ENCODE measurements around the gene TP53TG5. TPM values are rescaled to one million over a fixed set of nuclear protein-coding genes. Genes with fewer than 3 reads are reported as not detected.

TP53TG5 gene
- total RNA-seq, 3 donors from 2014 or later = 1.3 TPM; not detected in 2

GRCh38 chr20:45423700-45424099 lies 45.6 kb upstream of the TP53TG5 start:
- Histone ChIP-seq H3K4me3 (no peak overlapping the region), H3K9me3 (no peaks in the 10 kb centered on the region), H3K27me3 (no peaks in the 10 kb centered on the region), H3K4me1 (peaks cover 0 to 5% of the 10 kb centered on the region in 2 donors), H3K36me3 (no peaks in the 10 kb centered on the region), H3K27ac (no peak overlapping the region)
- TF ChIP-seq, protein P1, sequence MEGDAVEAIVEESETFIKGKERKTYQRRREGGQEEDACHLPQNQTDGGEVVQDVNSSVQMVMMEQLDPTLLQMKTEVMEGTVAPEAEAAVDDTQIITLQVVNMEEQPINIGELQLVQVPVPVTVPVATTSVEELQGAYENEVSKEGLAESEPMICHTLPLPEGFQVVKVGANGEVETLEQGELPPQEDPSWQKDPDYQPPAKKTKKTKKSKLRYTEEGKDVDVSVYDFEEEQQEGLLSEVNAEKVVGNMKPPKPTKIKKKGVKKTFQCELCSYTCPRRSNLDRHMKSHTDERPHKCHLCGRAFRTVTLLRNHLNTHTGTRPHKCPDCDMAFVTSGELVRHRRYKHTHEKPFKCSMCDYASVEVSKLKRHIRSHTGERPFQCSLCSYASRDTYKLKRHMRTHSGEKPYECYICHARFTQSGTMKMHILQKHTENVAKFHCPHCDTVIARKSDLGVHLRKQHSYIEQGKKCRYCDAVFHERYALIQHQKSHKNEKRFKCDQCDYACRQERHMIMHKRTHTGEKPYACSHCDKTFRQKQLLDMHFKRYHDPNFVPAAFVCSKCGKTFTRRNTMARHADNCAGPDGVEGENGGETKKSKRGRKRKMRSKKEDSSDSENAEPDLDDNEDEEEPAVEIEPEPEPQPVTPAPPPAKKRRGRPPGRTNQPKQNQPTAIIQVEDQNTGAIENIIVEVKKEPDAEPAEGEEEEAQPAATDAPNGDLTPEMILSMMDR (IDR thresholded peaks at IDR 0.05) = no peak
- TF ChIP-seq POLR2AphosphoS5 (IDR thresholded peaks at IDR 0.05) (no peak), POLR2A (IDR thresholded peaks at IDR 0.05) (no peak)
- intact Hi-C loops (cut with DNase I; ENCODE audit: low total_unique reads) = loop anchor here (10.0 kb wide), 1 partner anchor 49 kb away; the partner anchor contains the start of gene TP53TG5
- no peak for DNase-seq (ENCODE audit: low spot score in 2 of 2)

DNA sequence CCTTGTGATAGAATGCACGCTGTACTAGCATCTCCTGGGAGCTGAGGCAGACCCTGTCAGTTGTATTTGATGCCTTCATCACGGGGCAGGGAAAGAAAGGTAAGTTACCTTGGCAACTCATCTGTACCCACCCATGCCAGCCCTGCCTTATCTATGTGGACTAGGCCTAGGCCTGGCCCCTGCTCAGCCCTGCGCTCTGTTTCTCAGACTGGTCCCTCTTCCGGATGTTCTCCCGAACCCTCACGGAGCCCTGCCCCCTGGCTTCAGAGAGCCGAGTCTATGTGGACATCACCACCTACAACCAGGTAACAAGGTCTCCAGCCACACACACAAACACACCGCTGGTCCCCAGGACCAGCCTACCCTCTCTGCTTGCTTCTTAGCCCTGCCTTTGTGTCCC lies 42.0 kb upstream of the TP53TG5 start:
- H3K4me1 ChIP-seq = peaks cover 5 to 13% of the 10 kb centered on the region in 2 donors
- DNase-seq (ENCODE audit: low spot score in 2 of 2) = no peak
- no peaks in the 10 kb centered on the region for H3K27me3 ChIP-seq
- H3K36me3 ChIP-seq = no peaks in the 10 kb centered on the region
- intact Hi-C loops (cut with DNase I; ENCODE audit: low total_unique reads) = loop anchor here (10.0 kb wide), 1 partner anchor 45 kb away; the partner anchor contains the start of gene TP53TG5
- H3K9me3 ChIP-seq = no peaks in the 10 kb centered on the region
- peak overlapping the region in 1 of 3 donors; percentile 6 for H3K4me3 ChIP-seq
- TF ChIP-seq, protein P1 (IDR thresholded peaks at IDR 0.05) = no peak
- TF ChIP-seq POLR2AphosphoS5 (IDR thresholded peaks at IDR 0.05) (no peak), POLR2A (IDR thresholded peaks at IDR 0.05) (no peak)
- H3K27ac ChIP-seq = peak overlapping the region; percentile 88 to 96

- peaks cover 5 to 13% of the 10 kb centered on the region in 2 donors for H3K4me1 ChIP-seq
- DNase-seq (ENCODE audit: low spot score in 2 of 2) = peak; percentile 79 to 85
- intact Hi-C loops (cut with DNase I; ENCODE audit: low total_unique reads) = loop anchor here (5.0 to 10.0 kb wide), 2 partner anchors 45 to 697 kb away; partner anchors contain the start of gene TP53TG5
- peak overlapping the region; percentile 88 to 96 for H3K27ac ChIP-seq
- TF ChIP-seq, protein P1 (IDR thresholded peaks at IDR 0.05) = no peak
- TF ChIP-seq POLR2AphosphoS5 (IDR thresholded peaks at IDR 0.05) = peak; percentile 64 to 83 (median 70)
- peak; percentile 30 for TF ChIP-seq POLR2A (IDR thresholded peaks at IDR 0.05)
- no peaks in the 10 kb centered on the region for H3K27me3 ChIP-seq
- no peaks in the 10 kb centered on the region for H3K9me3 ChIP-seq
- peak overlapping the region in 1 of 3 donors; percentile 6 for H3K4me3 ChIP-seq
- no peaks in the 10 kb centered on the region for H3K36me3 ChIP-seq
These were observed 41.3 kb upstream of the TP53TG5 start for GRCh38 chr20:45419188-45420091.

GRCh38 chr20:45416917-45417316 lies 38.8 kb upstream of the TP53TG5 start:
- no peaks in the 10 kb centered on the region for H3K9me3 ChIP-seq
- no peaks in the 10 kb centered on the region for H3K27me3 ChIP-seq
- intact Hi-C loops (cut with DNase I; ENCODE audit: low total_unique reads) = loop anchor here (5.0 kb wide), 1 partner anchor 695 kb away; no protein-coding TSS in a partner anchor
- H3K27ac ChIP-seq = peak overlapping the region; percentile 91 to 92
- TF ChIP-seq POLR2A (IDR thresholded peaks at IDR 0.05) (no peak), POLR2AphosphoS5 (IDR thresholded peaks at IDR 0.05) (no peak)
- TF ChIP-seq, protein P1 (IDR thresholded peaks at IDR 0.05) = no peak
- peak overlapping the region; percentile 64 to 92 (median 69) for H3K4me3 ChIP-seq
- H3K36me3 ChIP-seq = no peaks in the 10 kb centered on the region
- DNase-seq (ENCODE audit: low spot score in 2 of 2) = no peak
- H3K4me1 ChIP-seq = peaks cover 5 to 13% of the 10 kb centered on the region in 2 donors

Data from breast epithelium (tissue), 4 donors.